Sigmoid colon (tissue), 7 donors: ENCODE measurements around the gene TMEM271. TPM values are rescaled to one million over a fixed set of nuclear protein-coding genes. Genes with fewer than 3 reads are reported as not detected.

Source experiments
- DNase-seq: peaks from one replicate; pipeline ENCODE4 v3.0.0-alpha.2; 2019
- H3K27ac ChIP-seq, 4 donors: fragments of 200-600 bp; sonication (generic); one replicate each; pipeline ENCODE4 v1.5.1; 2016 to 2019; ENCODE audit warnings: mild to moderate bottlenecking in 1 of 4
- H3K27me3 ChIP-seq, 3 donors: fragments of 200-600 bp; sonication (generic); one replicate each; pipeline ENCODE4 v1.5.1; 2019; ENCODE audit warnings: mild to moderate bottlenecking in 1 of 3
- H3K36me3 ChIP-seq, 4 donors: fragments of 200-600 bp; sonication (generic); one replicate each; pipeline ENCODE4 v1.5.1; 2016 to 2019
- H3K4me1 ChIP-seq, 4 donors: fragments of 200-600 bp; sonication (generic); one replicate each; pipeline ENCODE4 v1.5.1; 2017 to 2019
- H3K4me3 ChIP-seq, 4 donors: fragments of 200-600 bp; sonication (generic); one replicate each; pipeline ENCODE4 v1.5.1; 2017 to 2019; ENCODE audit warnings: mild to moderate bottlenecking in 2 of 4, moderate library complexity in 1 of 4
- H3K9me3 ChIP-seq, 4 donors: fragments of 200-600 bp in 3 of 4; sonication (generic) in 3 of 4; one replicate each; pipeline versions ENCODE4 v1.5.1 to v1.6.1; 2013 to 2019
- CTCF ChIP-seq, 4 experiments: fragments of 450-650 bp in 3 of 4; fragments of 200-600 bp in 1 of 4; IDR thresholded peaks; one replicate each; pipeline ENCODE4 v1.5.1; 2016 to 2019; ENCODE audit warnings: antibody characterized with exemption in 4 of 4, mild to moderate bottlenecking in 3 of 4, moderate library complexity in 2 of 4
- EP300 ChIP-seq, 4 donors: sonication (generic); formaldehyde crosslinking; IDR thresholded peaks; one replicate each; pipeline ENCODE4 v1.6.1; 2017; ENCODE audit warnings: antibody characterized with exemption in 4 of 4
- POLR2A ChIP-seq, 2 donors: fragments of 450-650 bp; IDR thresholded peaks; one replicate each; pipeline ENCODE4 v1.6.1; 2016; ENCODE audit warnings: antibody characterized with exemption in 2 of 2, mild to moderate bottlenecking in 2 of 2, moderate library complexity in 2 of 2
- POLR2AphosphoS5 ChIP-seq, 4 donors: sonication (generic); formaldehyde crosslinking; IDR thresholded peaks; one replicate each; pipeline ENCODE4 v1.6.1; 2017; ENCODE audit warnings: antibody characterized with exemption in 4 of 4
- WGBS, 2 donors: extraction: QIAGEN DNeasy Blood & Tissue Kit; methylation state at CpG; one replicate each; pipeline ENCODE4 v1.1.7; 2013; 5-methylcytosine and 5-hydroxymethylcytosine counted together
- intact Hi-C: fragments of 100-400 bp; cut with DNase I; formaldehyde crosslinking; loops from one replicate; pipeline ENCODE4 v1.15.1; 2023
- polyA plus RNA-seq, 3 donors: library from polyadenylated mRNA; stranded (reverse); fragments of 200-250 nt; gene quantifications; one replicate each; pipeline ENCODE4 v1.2.3, GENCODE V29; 2013
- total RNA-seq, 4 donors: library from RNA; depleted of rRNA; stranded (reverse); fragments of >200 nt; gene quantifications; one replicate each; pipeline ENCODE4 v1.1.0, GENCODE V29; 2016
- donor health status: healthy with polysubstance abuse.
- donor health status: Bipolar disorder and iron deficiency.
- donor health status: healthy.

The TMEM271 gene
- total and polyA plus RNA-seq, 7 donors: 0.06 to 0.41 (median 0.36) TPM; not detected in 4

GRCh38 chr4:609400-610050 lies 33.4 kb upstream of the TMEM271 start:
- Histone ChIP-seq H3K9me3 (no peaks in the 10 kb centered on the region), H3K4me3 (no peak overlapping the region), H3K27me3 (peaks cover 0 to 38% (median 6%) of the 10 kb centered on the region in 3 donors), H3K4me1 (no peaks in the 10 kb centered on the region), H3K27ac (no peak overlapping the region), H3K36me3 (no peaks in the 10 kb centered on the region)
- intact Hi-C loops: no loop called here
- 79 to 82% methylated on average over 8 of the region's 8 CpGs for WGBS, 2 donors
- no peak for TF ChIP-seq POLR2AphosphoS5 (IDR thresholded peaks at IDR 0.05)
- no peak for TF ChIP-seq POLR2A (IDR thresholded peaks at IDR 0.05)
- no peak for TF ChIP-seq EP300 (IDR thresholded peaks at IDR 0.05)
- TF ChIP-seq CTCF (IDR thresholded peaks at IDR 0.05): no peak
- DNase-seq: no peak

DNA sequence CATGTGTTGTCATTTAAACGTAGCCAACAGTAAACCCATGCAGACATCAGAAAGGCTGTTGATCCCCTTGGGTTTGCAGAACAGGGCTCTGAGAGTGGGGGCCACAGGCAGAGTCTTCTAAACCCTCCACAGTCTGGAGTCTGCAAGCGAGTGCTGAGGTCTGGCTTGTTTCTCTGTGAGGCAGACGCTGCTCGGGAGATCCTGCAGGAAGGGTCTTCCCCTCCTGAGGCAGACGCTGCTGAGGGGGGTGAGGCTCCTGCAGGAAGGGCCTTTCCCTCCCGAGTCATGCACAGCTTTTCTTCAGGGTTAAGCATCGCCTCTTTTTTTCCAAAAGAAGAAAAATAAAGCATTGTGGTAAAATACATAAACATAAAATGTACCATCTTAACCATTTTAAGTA lies 32.1 kb upstream of the TMEM271 start:
- H3K4me3 ChIP-seq: no peak overlapping the region
- H3K9me3 ChIP-seq: no peaks in the 10 kb centered on the region
- H3K27ac ChIP-seq: no peak overlapping the region
- WGBS, 2 donors: 51 to 64% methylated on average over 7 of the region's 7 CpGs
- peaks cover 0 to 38% (median 6%) of the 10 kb centered on the region in 3 donors for H3K27me3 ChIP-seq
- TF ChIP-seq EP300 (IDR thresholded peaks at IDR 0.05) (no peak), POLR2AphosphoS5 (IDR thresholded peaks at IDR 0.05) (no peak), POLR2A (IDR thresholded peaks at IDR 0.05) (no peak), CTCF (IDR thresholded peaks at IDR 0.05) (no peak)
- DNase-seq: no peak
- no peaks in the 10 kb centered on the region for H3K4me1 ChIP-seq
- intact Hi-C loops: no loop called here
- H3K36me3 ChIP-seq: no peaks in the 10 kb centered on the region

GRCh38 chr4:605702-606425 lies 29.8 kb upstream of the TMEM271 start:
- 89% methylated on average over 17 of the region's 17 CpGs for WGBS, 2 donors
- peaks cover 0 to 39% (median 9%) of the 10 kb centered on the region in 3 donors for H3K27me3 ChIP-seq
- H3K4me1 ChIP-seq: no peaks in the 10 kb centered on the region
- no peaks in the 10 kb centered on the region for H3K36me3 ChIP-seq
- H3K4me3 ChIP-seq: no peak overlapping the region
- no peaks in the 10 kb centered on the region for H3K9me3 ChIP-seq
- intact Hi-C loops: no loop called here
- no peak for DNase-seq
- H3K27ac ChIP-seq: no peak overlapping the region
- TF ChIP-seq POLR2AphosphoS5 (IDR thresholded peaks at IDR 0.05): no peak
- TF ChIP-seq CTCF (IDR thresholded peaks at IDR 0.05): no peak
- no peak for TF ChIP-seq EP300 (IDR thresholded peaks at IDR 0.05)
- TF ChIP-seq POLR2A (IDR thresholded peaks at IDR 0.05): no peak

GRCh38 chr4:604131-604530 lies 28.0 kb upstream of the TMEM271 start:
- no peaks in the 10 kb centered on the region for H3K36me3 ChIP-seq

More at GRCh38 chr4:604131-604530, 28.0 kb upstream of the TMEM271 start:
- H3K9me3 ChIP-seq: no peaks in the 10 kb centered on the region
- intact Hi-C loops: no loop called here
- no peak overlapping the region for H3K27ac ChIP-seq
- peaks cover 0 to 37% (median 15%) of the 10 kb centered on the region in 3 donors for H3K27me3 ChIP-seq
- WGBS, 2 donors: 31 to 58% methylated on average over 3 of the region's 3 CpGs
- no peak overlapping the region for H3K4me3 ChIP-seq
- DNase-seq: no peak
- TF ChIP-seq POLR2AphosphoS5 (IDR thresholded peaks at IDR 0.05) (no peak), CTCF (IDR thresholded peaks at IDR 0.05) (no peak)
- no peaks in the 10 kb centered on the region for H3K4me1 ChIP-seq
